Measurements from ENCODE around the gene NLRP11. TPM values are rescaled to one million over a fixed set of nuclear protein-coding genes. Genes with fewer than 3 reads are reported as not detected.

The NLRP11 gene
- not detected for total RNA-seq (ENCODE audit: unreplicated experiment)
- long read RNA-seq: 0 reads

- no peak for DNase-seq (ENCODE audit: low spot score)
- Mint-ChIP-seq H3K27ac (ENCODE audit: unreplicated experiment) (no peak within 1 kb of the TSS), H3K27me3 (ENCODE audit: unreplicated experiment) (no peaks in the 10 kb centered on the region), H3K4me1 (ENCODE audit: unreplicated experiment) (no peaks in the 10 kb centered on the region), H3K9me3 (ENCODE audit: unreplicated experiment) (peaks cover 32% of the 10 kb centered on the region), H3K4me3 (ENCODE audit: unreplicated experiment) (no peak within 1 kb of the TSS), H3K36me3 (ENCODE audit: low read depth, unreplicated experiment) (no peaks in the 10 kb centered on the region)
- TF ChIP-seq, protein P1, sequence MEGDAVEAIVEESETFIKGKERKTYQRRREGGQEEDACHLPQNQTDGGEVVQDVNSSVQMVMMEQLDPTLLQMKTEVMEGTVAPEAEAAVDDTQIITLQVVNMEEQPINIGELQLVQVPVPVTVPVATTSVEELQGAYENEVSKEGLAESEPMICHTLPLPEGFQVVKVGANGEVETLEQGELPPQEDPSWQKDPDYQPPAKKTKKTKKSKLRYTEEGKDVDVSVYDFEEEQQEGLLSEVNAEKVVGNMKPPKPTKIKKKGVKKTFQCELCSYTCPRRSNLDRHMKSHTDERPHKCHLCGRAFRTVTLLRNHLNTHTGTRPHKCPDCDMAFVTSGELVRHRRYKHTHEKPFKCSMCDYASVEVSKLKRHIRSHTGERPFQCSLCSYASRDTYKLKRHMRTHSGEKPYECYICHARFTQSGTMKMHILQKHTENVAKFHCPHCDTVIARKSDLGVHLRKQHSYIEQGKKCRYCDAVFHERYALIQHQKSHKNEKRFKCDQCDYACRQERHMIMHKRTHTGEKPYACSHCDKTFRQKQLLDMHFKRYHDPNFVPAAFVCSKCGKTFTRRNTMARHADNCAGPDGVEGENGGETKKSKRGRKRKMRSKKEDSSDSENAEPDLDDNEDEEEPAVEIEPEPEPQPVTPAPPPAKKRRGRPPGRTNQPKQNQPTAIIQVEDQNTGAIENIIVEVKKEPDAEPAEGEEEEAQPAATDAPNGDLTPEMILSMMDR (IDR thresholded peaks at IDR 0.05; ENCODE audit: unreplicated experiment): no peak
Observed at GRCh38 chr19:55831846-55832245, at the start of gene NLRP11. NLRP11 (minus strand) TSS chr19:55831999; CDS start chr19:55818174, 13,825 bp downstream.

GRCh38 chr19:55877211-55877610, 45.4 kb upstream of the NLRP11 start:
- H3K4me1 Mint-ChIP-seq (ENCODE audit: unreplicated experiment): no peaks in the 10 kb centered on the region
- H3K4me3 Mint-ChIP-seq (ENCODE audit: unreplicated experiment): no peak overlapping the region
- H3K27ac Mint-ChIP-seq (ENCODE audit: unreplicated experiment): no peak overlapping the region
- H3K36me3 Mint-ChIP-seq (ENCODE audit: low read depth, unreplicated experiment): peaks cover 11% of the 10 kb centered on the region
- H3K27me3 Mint-ChIP-seq (ENCODE audit: unreplicated experiment): peaks cover 11% of the 10 kb centered on the region
- TF ChIP-seq, protein P1 (IDR thresholded peaks at IDR 0.05; ENCODE audit: unreplicated experiment): no peak
- DNase-seq (ENCODE audit: low spot score): no peak
- peaks cover 43% of the 10 kb centered on the region for H3K9me3 Mint-ChIP-seq (ENCODE audit: unreplicated experiment)

DNA sequence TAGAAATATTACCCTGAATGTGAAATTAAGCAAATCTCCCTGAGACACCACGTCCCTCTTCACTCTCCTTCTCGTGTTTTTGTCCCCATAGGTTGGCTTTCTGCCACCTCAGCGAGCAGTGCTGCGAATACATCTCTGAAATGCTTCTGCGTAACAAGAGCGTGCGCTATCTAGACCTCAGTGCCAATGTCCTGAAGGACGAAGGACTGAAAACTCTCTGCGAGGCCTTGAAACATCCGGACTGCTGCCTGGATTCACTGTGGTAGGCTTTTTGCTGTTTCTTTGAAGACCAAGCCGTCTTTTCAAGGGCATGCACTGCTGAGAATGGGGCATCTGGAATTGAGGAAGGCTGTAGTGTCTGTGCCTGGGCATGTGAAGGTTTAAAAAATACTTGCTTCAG, 38.9 kb upstream of the NLRP11 start:
- Mint-ChIP-seq H3K9me3 (ENCODE audit: unreplicated experiment) (peaks cover 38% of the 10 kb centered on the region), H3K27me3 (ENCODE audit: unreplicated experiment) (no peaks in the 10 kb centered on the region), H3K4me3 (ENCODE audit: unreplicated experiment) (no peak overlapping the region), H3K36me3 (ENCODE audit: low read depth, unreplicated experiment) (peaks cover 10% of the 10 kb centered on the region), H3K27ac (ENCODE audit: unreplicated experiment) (no peak overlapping the region), H3K4me1 (ENCODE audit: unreplicated experiment) (no peaks in the 10 kb centered on the region)
- TF ChIP-seq, protein P1 (IDR thresholded peaks at IDR 0.05; ENCODE audit: unreplicated experiment): no peak
- DNase-seq (ENCODE audit: low spot score): no peak

GRCh38 chr19:55867101-55867500, 35.3 kb upstream of the NLRP11 start:
- H3K36me3 Mint-ChIP-seq (ENCODE audit: low read depth, unreplicated experiment): peaks cover 10% of the 10 kb centered on the region
- TF ChIP-seq, protein P1 (IDR thresholded peaks at IDR 0.05; ENCODE audit: unreplicated experiment): no peak
- H3K9me3 Mint-ChIP-seq (ENCODE audit: unreplicated experiment): peaks cover 40% of the 10 kb centered on the region
- no peak overlapping the region for H3K4me3 Mint-ChIP-seq (ENCODE audit: unreplicated experiment)
- H3K27me3 Mint-ChIP-seq (ENCODE audit: unreplicated experiment): no peaks in the 10 kb centered on the region
- DNase-seq (ENCODE audit: low spot score): no peak
- H3K27ac Mint-ChIP-seq (ENCODE audit: unreplicated experiment): no peak overlapping the region
- H3K4me1 Mint-ChIP-seq (ENCODE audit: unreplicated experiment): no peaks in the 10 kb centered on the region

GRCh38 chr19:55866521-55866920, 34.7 kb upstream of the NLRP11 start:
- peaks cover 45% of the 10 kb centered on the region for H3K9me3 Mint-ChIP-seq (ENCODE audit: unreplicated experiment)
- H3K36me3 Mint-ChIP-seq (ENCODE audit: low read depth, unreplicated experiment): peaks cover 14% of the 10 kb centered on the region
- H3K27me3 Mint-ChIP-seq (ENCODE audit: unreplicated experiment): no peaks in the 10 kb centered on the region
- DNase-seq (ENCODE audit: low spot score): no peak
- no peak overlapping the region for H3K4me3 Mint-ChIP-seq (ENCODE audit: unreplicated experiment)
- H3K4me1 Mint-ChIP-seq (ENCODE audit: unreplicated experiment): no peaks in the 10 kb centered on the region
- H3K27ac Mint-ChIP-seq (ENCODE audit: unreplicated experiment): no peak overlapping the region
- TF ChIP-seq, protein P1 (IDR thresholded peaks at IDR 0.05; ENCODE audit: unreplicated experiment): no peak
